ENCODE data around the gene PSMG4. TPM values are rescaled to one million over a fixed set of nuclear protein-coding genes. Genes with fewer than 3 reads are reported as not detected.

Gene PSMG4
- total RNA-seq, 1 experiment from 2014 or later = 35.0 TPM

DNA sequence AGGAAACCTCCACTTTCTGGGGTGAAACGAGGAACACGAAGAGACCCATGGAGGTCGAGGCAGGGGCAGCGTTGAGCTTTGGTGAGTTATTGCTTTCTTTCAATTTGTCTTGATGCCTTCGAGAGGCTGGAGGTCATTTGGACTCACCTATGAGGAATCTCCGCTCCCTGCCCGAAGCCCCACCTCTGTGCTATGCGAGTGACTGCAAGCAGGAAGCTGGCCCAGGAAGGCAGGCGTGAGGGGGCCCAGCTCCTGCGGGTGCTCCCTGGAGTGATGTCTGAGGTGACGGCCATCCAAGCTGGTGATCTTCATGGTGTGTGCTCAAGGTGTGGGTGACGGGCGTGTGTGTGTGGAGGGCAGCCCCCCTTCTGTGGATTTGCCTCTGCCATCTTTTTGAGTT lies 13.0 kb downstream of the PSMG4 start:
- no TSS peak for BruUV-seq (replicated peaks)
- peaks cover 13% of the 10 kb centered on the region; the same call in 1 of the 2 replicates for H3K79me2 ChIP-seq (ENCODE audit: insufficient read depth, low read length)
- intact Hi-C loops (cut with micrococcal nuclease) = loop anchor here (10.0 kb wide), 1 partner anchor 703 kb away; no protein-coding TSS in a partner anchor
- H4K20me1 ChIP-seq (ENCODE audit: insufficient read depth) = no peaks in the 10 kb centered on the region
- peaks cover 6 to 11% of the 10 kb centered on the region in 2 experiments; a peak in 3 of 4 replicates for H3K36me3 ChIP-seq (ENCODE audit: control insufficient read depth in 1 of 2, insufficient read depth in 2 of 2, low read length in 2 of 2)
- H3K27me3 ChIP-seq (ENCODE audit: insufficient read depth, low read length) = no peaks in the 10 kb centered on the region
- ChIA-PET POLR2A (no interaction called here), RAD21 (ENCODE audit: low non-redundant PET in 1 of 2, low total read pairs in 2 of 2, uncharacterized antibody in 2 of 2, unreplicated experiment in 2 of 2) (no interaction called here), CTCF (no interaction called here)
- no peaks in the 10 kb centered on the region for H3K4me1 ChIP-seq (ENCODE audit: control insufficient read depth in 1 of 2, insufficient read depth in 2 of 2, low read length in 2 of 2)
- no peak overlapping the region for H3K4me3 ChIP-seq (replicated peaks in 1 of 2; ENCODE audit: low read depth in 1 of 2, low read length in 2 of 2)
- no peak overlapping the region for H2AFZ ChIP-seq (ENCODE audit: low read depth, low read length, poor library complexity, severe bottlenecking)
- DNase-seq (ENCODE audit: low read depth, low spot score) (no peak), ATAC-seq (no peak)
- H3K9me3 ChIP-seq (ENCODE audit: control insufficient read depth in 1 of 2, insufficient read depth in 1 of 2, low read depth in 1 of 2, low read length in 2 of 2) = no peaks in the 10 kb centered on the region
- no peak for TF ChIP-seq SRF (IDR thresholded peaks at IDR 0.05; ENCODE audit: low read depth)
- TF ChIP-seq FOSL1 (IDR thresholded peaks at IDR 0.05; ENCODE audit: low read depth) = no peak
- TF ChIP-seq, protein P1, sequence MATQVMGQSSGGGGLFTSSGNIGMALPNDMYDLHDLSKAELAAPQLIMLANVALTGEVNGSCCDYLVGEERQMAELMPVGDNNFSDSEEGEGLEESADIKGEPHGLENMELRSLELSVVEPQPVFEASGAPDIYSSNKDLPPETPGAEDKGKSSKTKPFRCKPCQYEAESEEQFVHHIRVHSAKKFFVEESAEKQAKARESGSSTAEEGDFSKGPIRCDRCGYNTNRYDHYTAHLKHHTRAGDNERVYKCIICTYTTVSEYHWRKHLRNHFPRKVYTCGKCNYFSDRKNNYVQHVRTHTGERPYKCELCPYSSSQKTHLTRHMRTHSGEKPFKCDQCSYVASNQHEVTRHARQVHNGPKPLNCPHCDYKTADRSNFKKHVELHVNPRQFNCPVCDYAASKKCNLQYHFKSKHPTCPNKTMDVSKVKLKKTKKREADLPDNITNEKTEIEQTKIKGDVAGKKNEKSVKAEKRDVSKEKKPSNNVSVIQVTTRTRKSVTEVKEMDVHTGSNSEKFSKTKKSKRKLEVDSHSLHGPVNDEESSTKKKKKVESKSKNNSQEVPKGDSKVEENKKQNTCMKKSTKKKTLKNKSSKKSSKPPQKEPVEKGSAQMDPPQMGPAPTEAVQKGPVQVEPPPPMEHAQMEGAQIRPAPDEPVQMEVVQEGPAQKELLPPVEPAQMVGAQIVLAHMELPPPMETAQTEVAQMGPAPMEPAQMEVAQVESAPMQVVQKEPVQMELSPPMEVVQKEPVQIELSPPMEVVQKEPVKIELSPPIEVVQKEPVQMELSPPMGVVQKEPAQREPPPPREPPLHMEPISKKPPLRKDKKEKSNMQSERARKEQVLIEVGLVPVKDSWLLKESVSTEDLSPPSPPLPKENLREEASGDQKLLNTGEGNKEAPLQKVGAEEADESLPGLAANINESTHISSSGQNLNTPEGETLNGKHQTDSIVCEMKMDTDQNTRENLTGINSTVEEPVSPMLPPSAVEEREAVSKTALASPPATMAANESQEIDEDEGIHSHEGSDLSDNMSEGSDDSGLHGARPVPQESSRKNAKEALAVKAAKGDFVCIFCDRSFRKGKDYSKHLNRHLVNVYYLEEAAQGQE (IDR thresholded peaks at IDR 0.05; ENCODE audit: low read depth) = no peak
- no peak for TF ChIP-seq CEBPB (IDR thresholded peaks at IDR 0.05; ENCODE audit: low read depth)
- TF ChIP-seq POLR2AphosphoS5 (IDR thresholded peaks at IDR 0.05; ENCODE audit: low read depth, low read length) = no peak
- TF ChIP-seq EZH2 (IDR thresholded peaks at IDR 0.05) = no peak
- TF ChIP-seq CBX3 (IDR thresholded peaks at IDR 0.05; ENCODE audit: low read depth) = no peak
- no peak for TF ChIP-seq POLR2A (IDR thresholded peaks at IDR 0.05; ENCODE audit: borderline replicate concordance, extremely low read depth, insufficient read depth, insufficient read length)
- no peak for TF ChIP-seq ZNF274 (IDR thresholded peaks at IDR 0.05; ENCODE audit: low read depth, low read length)
- TF ChIP-seq SIN3A (IDR thresholded peaks at IDR 0.05; ENCODE audit: low read depth) = no peak
- TF ChIP-seq YY1 (IDR thresholded peaks at IDR 0.05; ENCODE audit: extremely low read depth, insufficient replicate concordance, low read depth, low read length) = no peak
- TF ChIP-seq ZFX (IDR thresholded peaks at IDR 0.05) = no peak
- TF ChIP-seq ELF1 (IDR thresholded peaks at IDR 0.05; ENCODE audit: borderline replicate concordance, low read depth) = no peak
- TF ChIP-seq, protein P2, sequence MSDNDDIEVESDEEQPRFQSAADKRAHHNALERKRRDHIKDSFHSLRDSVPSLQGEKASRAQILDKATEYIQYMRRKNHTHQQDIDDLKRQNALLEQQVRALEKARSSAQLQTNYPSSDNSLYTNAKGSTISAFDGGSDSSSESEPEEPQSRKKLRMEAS (IDR thresholded peaks at IDR 0.05) = no peak
- TF ChIP-seq RAD21 (IDR thresholded peaks at IDR 0.05; ENCODE audit: low read depth) = no peak
- TF ChIP-seq JUND (IDR thresholded peaks at IDR 0.05) = no peak
- TF ChIP-seq EZH2phosphoT487 (IDR thresholded peaks at IDR 0.05; ENCODE audit: borderline replicate concordance) = no peak
- H3K27ac ChIP-seq (ENCODE audit: low read depth, low read length) = no peak overlapping the region
- no peaks in the 10 kb centered on the region for H3K9me2 ChIP-seq (ENCODE audit: insufficient read depth)
- no peak overlapping the region for H3K9ac ChIP-seq (ENCODE audit: low read length)
- no peak overlapping the region for H3K4me2 ChIP-seq (ENCODE audit: low read length)
